Endothelial cell of umbilical vein (primary cell): Measurements from ENCODE around the gene SKIC8. TPM values are rescaled to one million over a fixed set of nuclear protein-coding genes. Genes with fewer than 3 reads are reported as not detected.

Experiments
- BruUV-seq: library from RNA; stranded (reverse); fragments of 400-500 nt; replicated peaks from 2 replicates; lab custom pipeline; 2021; lab: Mats Ljungman, UMichigan
- CTCF ChIA-PET: fragments of 300-600, 350-600 bp; sonication (Branson Sonifier 250); formaldehyde crosslinking; loops from one replicate; lab custom pipeline; 2021; ENCODE audit warnings: antibody characterized with exemption, inconsistent platforms; lab: Charles Lee
- POLR2A ChIA-PET: fragments of 300-600, 350-600 bp; sonication (Branson Sonifier 250); formaldehyde crosslinking; loops from one replicate; lab custom pipeline; 2021; ENCODE audit warnings: antibody characterized with exemption, inconsistent platforms; lab: Charles Lee
- DNase-seq: peaks from one replicate; pipeline ENCODE4 v3.0.0-alpha.2; 2011; ENCODE audit warnings: low read depth, low spot score
- FAIRE-seq: peaks from 2 replicates; lab custom pipeline; 2011; peaks lifted over from hg19 to GRCh38; lab: Jason Lieb, UNC
- H2AFZ ChIP-seq: 2 replicates; pipeline ENCODE4 v1.6.0; 2012; ENCODE audit warnings: low read depth, low read length, control low read depth, inconsistent platforms
- H3K27ac ChIP-seq: 2 replicates; pipeline ENCODE4 v1.5.1; 2011; ENCODE audit warnings: low read depth, mild to moderate bottlenecking, control low read depth, low read length, moderate library complexity; ENCODE audit not compliant: insufficient read depth
- H3K27me3 ChIP-seq, 2 experiments: 2 replicates each; pipeline versions ENCODE4 v1.6.0 to v1.6.1; 2011; ENCODE audit warnings: low read length in 2 of 2, mixed read lengths in 1 of 2; ENCODE audit not compliant: control insufficient read depth in 2 of 2, insufficient read depth in 2 of 2
- H3K36me3 ChIP-seq, 2 experiments: 2 replicates in 1 of 2; 3 replicates in 1 of 2; pipeline ENCODE4 v1.5.1; 2011; ENCODE audit warnings: low read length in 2 of 2, mild to moderate bottlenecking in 1 of 2, moderate library complexity in 1 of 2; ENCODE audit not compliant: control insufficient read depth in 2 of 2, insufficient read depth in 2 of 2; ENCODE audit errors: extremely low read depth in 1 of 2
- H3K4me1 ChIP-seq: 3 replicates; pipeline ENCODE4 v1.5.1; 2011; ENCODE audit warnings: mild to moderate bottlenecking, low read length; ENCODE audit not compliant: control insufficient read depth, insufficient read depth; ENCODE audit errors: extremely low read depth
- H3K4me2 ChIP-seq: 2 replicates; pipeline ENCODE4 v1.6.1; 2011; ENCODE audit warnings: low read length, control low read depth, mixed read lengths; ENCODE audit not compliant: insufficient read depth
- H3K4me3 ChIP-seq, 3 experiments: fragments of 200-600 bp in 1 of 3; sonication (generic), shearing (Covaris generic) in 1 of 3; replicated peaks in 1 of 3; 2 replicates each; pipeline ENCODE4 v1.5.1; 2011 to 2016; ENCODE audit warnings: control low read depth in 3 of 3, low read length in 3 of 3, mild to moderate bottlenecking in 2 of 3, inconsistent platforms in 1 of 3, low read depth in 1 of 3, moderate library complexity in 1 of 3; ENCODE audit not compliant: insufficient read depth in 1 of 3
- H3K79me2 ChIP-seq: 2 replicates; pipeline ENCODE4 v1.6.0; 2012; ENCODE audit warnings: low read length, inconsistent platforms; ENCODE audit not compliant: control insufficient read depth, insufficient read depth
- H3K9ac ChIP-seq: replicated peaks from 2 replicates; pipeline ENCODE3; 2011; ENCODE audit warnings: low read length, control low read depth; ENCODE audit not compliant: insufficient read depth; ENCODE audit errors: extremely low read depth
- H3K9me1 ChIP-seq: replicated peaks from 3 replicates; pipeline ENCODE4 v1.6.0; 2011; ENCODE audit warnings: mild to moderate bottlenecking, low read length; ENCODE audit not compliant: control insufficient read depth, insufficient read depth; ENCODE audit errors: extremely low read depth
- H3K9me3 ChIP-seq: replicated peaks from 2 replicates; pipeline ENCODE4 v1.5.1; 2012; ENCODE audit warnings: low read length, inconsistent platforms; ENCODE audit not compliant: control insufficient read depth, insufficient read depth
- H4K20me1 ChIP-seq: replicated peaks from 2 replicates; pipeline ENCODE3; 2011; ENCODE audit warnings: mild to moderate bottlenecking, low read length; ENCODE audit not compliant: control insufficient read depth, insufficient read depth; ENCODE audit errors: extremely low read depth
- CTCF ChIP-seq, 2 donors: IDR thresholded peaks; 1 replicate in 1 of 2; 2 replicates in 1 of 2; pipeline ENCODE4 v1.5.1; 2011; ENCODE audit warnings: low read length in 2 of 2, mild to moderate bottlenecking in 2 of 2, moderate library complexity in 2 of 2, control low read depth in 1 of 2, inconsistent platforms in 1 of 2, low read depth in 1 of 2; ENCODE audit not compliant: insufficient read depth in 1 of 2; ENCODE audit errors: extremely low read depth in 1 of 2
- EZH2 ChIP-seq: IDR thresholded peaks from 2 replicates; pipeline ENCODE4 v1.6.1; 2012; ENCODE audit warnings: borderline replicate concordance, low read depth, mild to moderate bottlenecking, moderate library complexity, low read length, inconsistent platforms; ENCODE audit not compliant: severe bottlenecking
- FOS ChIP-seq: IDR thresholded peaks from 2 replicates; pipeline ENCODE4 v1.6.1; 2011; ENCODE audit warnings: mild to moderate bottlenecking, low read length, moderate library complexity, borderline replicate concordance; ENCODE audit not compliant: insufficient read depth
- GATA2 ChIP-seq: IDR thresholded peaks from 2 replicates; pipeline ENCODE4 v1.7.0; 2011; ENCODE audit warnings: low read depth, mild to moderate bottlenecking, moderate library complexity, mixed read lengths, low read length; ENCODE audit not compliant: insufficient read length, insufficient read depth
- JUN ChIP-seq: IDR thresholded peaks from 2 replicates; pipeline ENCODE4 v1.6.1; 2011; ENCODE audit warnings: borderline replicate concordance, low read depth; ENCODE audit not compliant: insufficient read length, insufficient read depth
- MAX ChIP-seq: IDR thresholded peaks from 2 replicates; pipeline ENCODE4 v1.6.1; 2011; ENCODE audit not compliant: insufficient read depth, insufficient read length
- MYC ChIP-seq: IDR thresholded peaks from one replicate; pipeline ENCODE4 v1.6.1; 2011; ENCODE audit warnings: mild to moderate bottlenecking, low read depth, low read length
- POLR2A ChIP-seq: IDR thresholded peaks from 2 replicates; pipeline ENCODE4 v1.6.1; 2012; ENCODE audit warnings: low read depth, mild to moderate bottlenecking, control low read depth, low read length
- POLR2AphosphoS5 ChIP-seq: IDR thresholded peaks from 2 replicates; pipeline ENCODE4 v1.6.1; 2012; ENCODE audit warnings: low read depth, mild to moderate bottlenecking, control low read depth, low read length, moderate library complexity; ENCODE audit not compliant: insufficient read depth
- dilution Hi-C: fragments of 300-500 bp; cut with MboI; formaldehyde crosslinking; loops from one replicate; pipeline ENCODE4 v1.15.0; 2019; ENCODE audit warnings: low sequenced_read_pairs; ENCODE audit not compliant: extremely low pct_ligation_motif_present
- intact Hi-C: fragments of 100-400 bp; cut with micrococcal nuclease; formaldehyde crosslinking; loops from one replicate; pipeline ENCODE4 v1.10.0; 2022
- polyA plus RNA-seq, 4 experiments: library from polyadenylated mRNA; depleted of rRNA in 3 of 4; stranded (reverse) in 3 of 4; unstranded in 1 of 4; fragments of >200 nt; gene quantifications; 2 replicates each; pipeline versions ENCODE4 v1.2.1 to v1.2.3, GENCODE V29; 2011 to 2012; ENCODE audit warnings: missing spikeins in 1 of 4
- total RNA-seq: library from RNA; stranded (reverse); gene quantifications from 2 replicates; pipeline ENCODE4 v1.2.3, GENCODE V29; 2021

SKIC8 gene
- total and polyA plus RNA-seq, 2 donors (not counting 3 experiments of a cell fraction or from before 2014, with no cell fraction given): 49.7 to 95.0 TPM

DNA sequence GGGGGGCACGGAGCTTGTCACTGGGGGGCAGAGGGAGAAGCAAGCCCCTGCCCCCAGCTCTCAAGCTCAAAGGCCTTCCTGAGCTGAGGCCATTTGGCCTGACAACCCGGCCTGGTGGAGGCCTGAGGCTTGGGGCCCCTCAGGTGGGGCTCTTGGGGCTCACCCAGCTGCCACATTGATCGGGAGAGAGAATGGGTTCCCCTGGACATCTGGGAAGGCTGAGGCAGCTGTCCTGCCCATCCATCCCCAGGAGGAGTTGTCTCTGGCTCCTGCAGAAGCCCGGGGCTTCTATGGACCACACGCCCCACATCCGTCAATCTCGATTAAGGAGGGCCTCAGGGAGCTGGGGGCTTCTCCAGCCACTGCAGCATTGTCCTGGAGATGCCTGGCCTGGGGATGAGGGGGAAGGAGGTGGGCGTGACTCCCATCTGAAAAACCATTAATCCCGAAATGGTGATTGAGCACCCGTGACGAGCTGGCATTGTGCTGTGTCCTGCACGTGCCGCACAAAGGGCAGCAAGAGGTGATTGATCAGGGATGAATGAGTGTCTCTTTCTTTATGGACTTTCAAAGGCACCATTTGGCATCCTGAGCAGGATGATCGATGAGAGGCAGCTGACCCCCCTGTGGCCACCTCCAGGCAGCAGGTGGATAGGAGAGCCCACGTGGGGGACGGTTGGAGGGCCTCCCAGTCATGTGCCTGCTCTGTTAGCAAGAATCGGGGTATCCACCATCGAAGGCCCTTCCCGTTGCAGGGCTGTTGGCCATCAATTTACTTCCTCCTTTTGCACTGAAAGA, 23.5 kb upstream of the SKIC8 start:
- BruUV-seq: TSS peak; percentile 99
- H3K9me1 ChIP-seq: no peaks in the 10 kb centered on the region
- CTCF ChIA-PET: interaction anchor here (0.9 to 2.5 kb wide), 4 partner anchors 11 to 100 kb away, joined by 4 to 9 read pairs (median 4); no protein-coding TSS in a partner anchor
- H4K20me1 ChIP-seq: no peaks in the 10 kb centered on the region
- H3K4me3 ChIP-seq: no peak overlapping the region
- H3K36me3 ChIP-seq: no peaks in the 10 kb centered on the region
- H3K4me2 ChIP-seq: peak overlapping the region; percentile 29
- peak overlapping the region; percentile 77 for H3K9ac ChIP-seq
- no peak for DNase-seq
- TF ChIP-seq MYC (no peak), POLR2A (no peak), MAX (no peak), POLR2AphosphoS5 (no peak), FOS (no peak), EZH2 (no peak), JUN (no peak), CTCF (IDR thresholded peaks at IDR 0.05; ENCODE audit: extremely low read depth in 1 of 2, insufficient read depth in 1 of 2, low read depth in 1 of 2, low read length in 2 of 2) (no peak), GATA2 (no peak)
- peak overlapping the region; percentile 92 for H3K27ac ChIP-seq
- H3K79me2 ChIP-seq: no peaks in the 10 kb centered on the region
- dilution Hi-C loops: no loop called here
- POLR2A ChIA-PET: no interaction called here
- H3K4me1 ChIP-seq: peaks cover 16% of the 10 kb centered on the region
- no peaks in the 10 kb centered on the region for H3K9me3 ChIP-seq
- FAIRE-seq: peak; percentile 18
- peak overlapping the region; percentile 93 for H2AFZ ChIP-seq
- H3K27me3 ChIP-seq: no peaks in the 10 kb centered on the region
- intact Hi-C loops: loop anchor here (1.0 kb wide), 2 partner anchors 24 to 115 kb away; partner anchors contain the start of genes IREB2 and SKIC8
